H1 (cell line): Measurements from ENCODE around the gene TSHZ2. TPM values are rescaled to one million over a fixed set of nuclear protein-coding genes. Genes with fewer than 3 reads are reported as not detected.

ENCODE experiments used
- JUND ChIP-seq: IDR thresholded peaks from 2 replicates; pipeline ENCODE4 v1.6.1; 2011; ENCODE audit warnings: mild to moderate bottlenecking, improper control_type of control experiment, low read length
- NANOG ChIP-seq: IDR thresholded peaks from 2 replicates; pipeline ENCODE4 v1.6.1; 2011; ENCODE audit warnings: low read length, low read depth, mild to moderate bottlenecking, inconsistent platforms; ENCODE audit not compliant: insufficient read depth, poor library complexity, severe bottlenecking
- SP4 ChIP-seq: IDR thresholded peaks from 2 replicates; pipeline ENCODE4 v1.6.1; 2012; ENCODE audit warnings: low read length, inconsistent platforms
- SUZ12 ChIP-seq: fragments of 200-600 bp; sonication (generic); IDR thresholded peaks from 2 replicates; pipeline ENCODE4 v1.6.1; 2012; ENCODE audit warnings: mild to moderate bottlenecking, inconsistent platforms, low read length, moderate library complexity, mixed read lengths
- polyA plus RNA-seq, 7 experiments: library from polyadenylated mRNA; depleted of rRNA in 3 of 7; stranded (reverse) in 5 of 7; unstranded in 2 of 7; fragments of >200 nt in 5 of 7; fragments of 200-250 nt in 2 of 7; gene quantifications; 1 replicate in 5 of 7; 2 replicates in 1 of 7; 4 replicates in 1 of 7; pipeline versions ENCODE4 v1.2.1 to v1.2.3, GENCODE V29; 2011 to 2013; ENCODE audit warnings: missing spikeins in 2 of 7, mixed read lengths in 2 of 7
- total RNA-seq: library from RNA; stranded (reverse); fragmentation: NEBNext Ultra II Directional; extraction: Animal tissue kit (Norgen Biotek cat#: 25700); gene quantifications from 2 replicates; pipeline ENCODE4 v1.2.1, GENCODE V29; 2021
- TF ChIP-seq, protein P1 (sequence below): IDR thresholded peaks from 2 replicates; pipeline ENCODE4 v1.6.1; 2011; ENCODE audit warnings: low read depth, mild to moderate bottlenecking, low read length; ENCODE audit not compliant: insufficient read depth

Gene TSHZ2
- total and polyA plus RNA-seq, 2 of the 8 experiments (the other 6 are each of a cell fraction or from before 2014, with no cell fraction given): 0.14 to 0.30 TPM

DNA sequence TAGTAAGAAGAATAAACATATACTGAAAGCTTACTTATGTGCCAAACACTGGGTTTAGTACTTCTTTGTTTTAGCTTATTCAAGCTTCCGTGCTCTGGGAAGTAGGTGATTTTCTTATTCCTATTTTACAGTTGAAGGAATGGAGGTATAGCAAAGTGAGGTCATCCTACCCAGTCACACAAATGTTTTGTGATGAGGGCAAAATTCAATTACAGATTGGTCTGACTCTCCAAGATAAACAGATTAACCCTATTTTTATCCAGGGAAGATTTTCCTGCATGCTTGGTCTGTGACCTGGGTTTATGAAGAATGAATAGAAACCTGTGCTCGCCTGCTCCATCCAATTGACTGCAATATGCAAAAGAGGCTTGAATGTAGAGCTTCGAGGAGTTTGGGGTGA is 311.4 kb downstream of the TSHZ2 start (continued):
- TF ChIP-seq SP4 (no peak), JUND (no peak), SUZ12 (no peak), NANOG (no peak)
- TF ChIP-seq, protein P1, sequence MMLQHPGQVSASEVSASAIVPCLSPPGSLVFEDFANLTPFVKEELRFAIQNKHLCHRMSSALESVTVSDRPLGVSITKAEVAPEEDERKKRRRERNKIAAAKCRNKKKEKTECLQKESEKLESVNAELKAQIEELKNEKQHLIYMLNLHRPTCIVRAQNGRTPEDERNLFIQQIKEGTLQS: no peak
- TF ChIP-seq, all 59 proteins: peak for 0
